Fibroblast of lung (primary cell): ENCODE data around the gene GJC2. TPM values are rescaled to one million over a fixed set of nuclear protein-coding genes. Genes with fewer than 3 reads are reported as not detected.

ENCODE experiments used
- DNase-seq, 2 donors: peaks; one replicate each; pipeline versions ENCODE4 v3.0.0 to v3.0.0-alpha.2; 2010; ENCODE audit warnings: low read depth in 2 of 2
- H2AFZ ChIP-seq: 2 replicates; pipeline ENCODE4 v1.5.1; 2012; ENCODE audit warnings: low read length, control low read depth, inconsistent platforms
- H3K27ac ChIP-seq: 2 replicates; pipeline ENCODE4 v1.5.1; 2011; ENCODE audit warnings: low read length, control low read depth; ENCODE audit not compliant: insufficient read depth
- H3K27me3 ChIP-seq: 2 replicates; pipeline ENCODE4 v1.5.1; 2011; ENCODE audit warnings: mild to moderate bottlenecking, low read length; ENCODE audit not compliant: control insufficient read depth, insufficient read depth
- H3K36me3 ChIP-seq: 2 replicates; pipeline ENCODE4 v1.5.1; 2011; ENCODE audit warnings: low read length; ENCODE audit not compliant: control insufficient read depth, insufficient read depth
- H3K4me1 ChIP-seq: 2 replicates; pipeline ENCODE4 v1.5.1; 2011; ENCODE audit warnings: low read length; ENCODE audit not compliant: control insufficient read depth, insufficient read depth; ENCODE audit errors: extremely low read depth
- H3K4me2 ChIP-seq: 2 replicates; pipeline ENCODE4 v1.5.1; 2011; ENCODE audit warnings: low read length, control low read depth; ENCODE audit not compliant: insufficient read depth; ENCODE audit errors: extremely low read depth
- H3K4me3 ChIP-seq, 4 experiments: fragments of 200-600 bp in 1 of 4; sonication (generic) in 1 of 4; replicated peaks in 1 of 4; 2 replicates each; pipeline ENCODE4 v1.5.1; 2011 to 2016; ENCODE audit warnings: low read length in 4 of 4, low read depth in 3 of 4, mild to moderate bottlenecking in 3 of 4, control low read depth in 2 of 4, inconsistent platforms in 1 of 4, mixed read lengths in 1 of 4; ENCODE audit not compliant: insufficient read depth in 1 of 4; ENCODE audit errors: control extremely low read depth in 1 of 4
- H3K79me2 ChIP-seq: 2 replicates; pipeline ENCODE4 v1.5.1; 2012; ENCODE audit warnings: mild to moderate bottlenecking, low read length, inconsistent platforms; ENCODE audit not compliant: control insufficient read depth, insufficient read depth
- H3K9ac ChIP-seq: 2 replicates; pipeline ENCODE4 v1.5.1; 2011; ENCODE audit warnings: mild to moderate bottlenecking, low read length, control low read depth; ENCODE audit not compliant: insufficient read depth
- H3K9me3 ChIP-seq: 2 replicates; pipeline ENCODE4 v1.5.1; 2012; ENCODE audit warnings: low read depth, low read length; ENCODE audit not compliant: control insufficient read depth, insufficient read depth
- H4K20me1 ChIP-seq: 2 replicates; pipeline ENCODE4 v1.5.1; 2011; ENCODE audit warnings: low read length; ENCODE audit not compliant: control insufficient read depth, insufficient read depth; ENCODE audit errors: extremely low read depth
- CTCF ChIP-seq, 2 donors: IDR thresholded peaks in 1 of 2; conservative IDR thresholded peaks in 1 of 2; 1 replicate in 1 of 2; 2 replicates in 1 of 2; pipeline ENCODE4 v1.5.1; 2011 to 2012; ENCODE audit warnings: low read length in 2 of 2, control low read depth in 1 of 2, inconsistent platforms in 1 of 2, low read depth in 1 of 2, mild to moderate bottlenecking in 1 of 2
- EZH2 ChIP-seq: IDR thresholded peaks from 2 replicates; pipeline ENCODE4 v1.5.1; 2012; ENCODE audit warnings: low read length, control low read depth, mild to moderate bottlenecking; ENCODE audit errors: missing control alignments
- polyA plus RNA-seq, 2 donors: library from polyadenylated mRNA; depleted of rRNA in 1 of 2; stranded (reverse) in 1 of 2; unstranded in 1 of 2; fragments of >200 nt; gene quantifications; 2 replicates each; pipeline ENCODE4 v1.2.1, GENCODE V29; 2011 to 2012; ENCODE audit warnings: missing spikeins in 1 of 2
- total RNA-seq: library from RNA; depleted of rRNA; stranded (reverse); fragments of >200 nt; gene quantifications from 2 replicates; pipeline ENCODE4 v1.2.1, GENCODE V29; 2014

The GJC2 gene
- total and polyA plus RNA-seq, 2 donors (not counting 1 experiment from before 2014, with no cell fraction given) = 1.4 to 13.4 TPM

DNA sequence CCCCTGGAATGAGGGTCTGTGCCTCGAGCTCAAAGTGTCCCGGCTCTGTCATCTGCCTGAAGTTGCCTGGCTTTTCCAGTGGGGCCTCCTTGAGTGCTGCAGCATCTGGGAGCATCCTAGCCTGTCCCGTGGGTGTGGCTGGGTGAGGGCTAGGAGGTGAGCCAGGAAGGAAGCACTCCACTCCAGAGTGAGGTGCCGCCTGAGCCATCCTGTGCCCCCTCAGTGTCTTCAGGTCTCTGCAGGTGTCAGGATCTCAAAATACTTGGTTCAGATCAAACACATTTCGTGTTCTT lies 27.4 kb downstream of the GJC2 start:
- no peaks in the 10 kb centered on the region for H3K27me3 ChIP-seq
- H3K79me2 ChIP-seq = no peaks in the 10 kb centered on the region
- H3K4me1 ChIP-seq = no peaks in the 10 kb centered on the region
- TF ChIP-seq EZH2 (no peak), CTCF (conservative IDR thresholded peaks at IDR 0.05 in 1 of 2, IDR thresholded peaks at IDR 0.05 in 1 of 2; ENCODE audit: low read depth in 1 of 2, low read length in 2 of 2) (no peak)
- no peak overlapping the region for H3K27ac ChIP-seq
- H2AFZ ChIP-seq = no peak overlapping the region
- no peaks in the 10 kb centered on the region for H3K36me3 ChIP-seq
- no peak overlapping the region for H3K4me2 ChIP-seq
- no peaks in the 10 kb centered on the region for H4K20me1 ChIP-seq
- H3K9me3 ChIP-seq = no peaks in the 10 kb centered on the region
- no peak overlapping the region for H3K9ac ChIP-seq
- no peak for DNase-seq
- H3K4me3 ChIP-seq = no peak overlapping the region

- no peak overlapping the region for H3K27ac ChIP-seq
- H3K79me2 ChIP-seq = no peaks in the 10 kb centered on the region
- no peaks in the 10 kb centered on the region for H4K20me1 ChIP-seq
- H3K4me3 ChIP-seq = no peak overlapping the region
- no peak for DNase-seq
- no peaks in the 10 kb centered on the region for H3K27me3 ChIP-seq
- H3K9ac ChIP-seq = no peak overlapping the region
- H2AFZ ChIP-seq = no peak overlapping the region
- TF ChIP-seq CTCF (conservative IDR thresholded peaks at IDR 0.05 in 1 of 2, IDR thresholded peaks at IDR 0.05 in 1 of 2; ENCODE audit: low read depth in 1 of 2, low read length in 2 of 2) = no peak
- no peak for TF ChIP-seq EZH2
- H3K4me2 ChIP-seq = no peak overlapping the region
- H3K36me3 ChIP-seq = no peaks in the 10 kb centered on the region
- H3K4me1 ChIP-seq = no peaks in the 10 kb centered on the region
- H3K9me3 ChIP-seq = no peaks in the 10 kb centered on the region
These were observed 28.3 kb downstream of the GJC2 start for GRCh38 chr1:228177721-228178710.

DNA sequence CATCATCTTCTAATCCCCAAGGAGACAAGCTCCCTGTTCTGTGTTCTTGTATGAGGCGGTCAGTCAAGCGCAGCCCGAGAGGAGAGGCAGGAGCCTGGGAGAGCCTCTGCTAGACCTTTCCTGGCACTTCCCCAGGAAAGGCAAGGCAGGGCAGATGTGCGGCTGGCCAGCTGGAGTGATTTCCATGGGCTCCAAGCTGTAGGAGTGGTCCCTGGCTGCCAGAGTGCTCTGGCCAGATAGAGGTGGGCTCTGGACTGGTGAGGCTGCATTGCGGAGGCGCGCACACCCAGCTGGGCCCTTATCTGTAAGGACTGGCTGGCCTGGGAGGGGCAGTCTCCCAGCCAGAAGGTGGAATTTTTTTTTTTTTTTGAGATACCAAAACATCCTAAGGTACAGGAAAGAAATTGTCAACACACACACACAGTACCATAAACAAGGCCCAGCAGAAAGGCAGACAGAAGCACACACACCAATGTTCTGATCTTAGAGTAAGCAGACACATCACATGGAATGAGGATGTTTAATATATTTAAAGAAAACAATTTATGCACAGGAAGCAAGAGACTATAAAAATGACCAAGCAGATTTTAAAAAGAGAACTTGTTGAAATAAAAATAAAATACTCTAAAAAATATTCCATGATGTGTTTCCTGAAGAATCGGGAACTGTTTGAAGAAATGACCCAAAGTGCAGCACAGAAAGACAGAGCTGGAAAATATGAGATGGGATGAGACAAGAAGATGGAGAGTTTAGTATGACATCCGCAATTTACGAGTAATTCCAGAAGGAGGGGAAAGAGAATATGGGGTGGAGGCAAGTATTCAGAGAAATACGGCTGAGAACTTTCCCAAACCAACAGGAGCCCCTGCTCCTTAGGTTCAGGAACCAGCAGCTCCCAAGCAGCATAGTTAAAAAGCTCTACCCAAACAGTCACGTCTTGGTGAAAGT lies 29.3 kb downstream of the GJC2 start:
- Histone ChIP-seq H3K27me3 (no peaks in the 10 kb centered on the region), H4K20me1 (no peaks in the 10 kb centered on the region), H3K36me3 (no peaks in the 10 kb centered on the region), H3K79me2 (no peaks in the 10 kb centered on the region), H3K4me2 (no peak overlapping the region), H2AFZ (no peak overlapping the region), H3K9ac (no peak overlapping the region), H3K4me1 (no peaks in the 10 kb centered on the region), H3K9me3 (no peaks in the 10 kb centered on the region), H3K4me3 (no peak overlapping the region), H3K27ac (no peak overlapping the region)
- no peak for TF ChIP-seq CTCF (conservative IDR thresholded peaks at IDR 0.05 in 1 of 2, IDR thresholded peaks at IDR 0.05 in 1 of 2; ENCODE audit: low read depth in 1 of 2, low read length in 2 of 2)
- no peak for TF ChIP-seq EZH2
- no peak for DNase-seq
